Stimulated activated memory B cell treated with anti-CD40 and anti-IgM and Interleukin-4, amounts not matched to agents 10 μg/mL and 1 μg/mL and 100 μg/mL, for 72 hours (primary cell): ENCODE results near the gene ERC2.

ENCODE experiments used
- ATAC-seq: fragments of 150-1000 bp; cut with Tn5 transposase; 2 replicates; pipeline ENCODE4 v1.10.0; 2021
- H3K27ac Mint-ChIP-seq: one replicate; pipeline ENCODE4 v1.8.0; 2022; ENCODE audit warnings: mild to moderate bottlenecking, mixed read lengths
- H3K27me3 Mint-ChIP-seq: one replicate; pipeline ENCODE4 v1.8.0; 2022; ENCODE audit warnings: mixed read lengths
- H3K36me3 Mint-ChIP-seq: one replicate; pipeline ENCODE4 v1.8.0; 2022; ENCODE audit warnings: mixed read lengths
- H3K4me1 Mint-ChIP-seq: one replicate; pipeline ENCODE4 v1.8.0; 2022; ENCODE audit warnings: mixed read lengths
- H3K4me3 Mint-ChIP-seq: one replicate; pipeline ENCODE4 v1.8.0; 2022; ENCODE audit warnings: mild to moderate bottlenecking, moderate library complexity, mixed read lengths
- H3K9me3 Mint-ChIP-seq: one replicate; pipeline ENCODE4 v1.8.0; 2022; ENCODE audit warnings: mixed read lengths

The ERC2 gene

DNA sequence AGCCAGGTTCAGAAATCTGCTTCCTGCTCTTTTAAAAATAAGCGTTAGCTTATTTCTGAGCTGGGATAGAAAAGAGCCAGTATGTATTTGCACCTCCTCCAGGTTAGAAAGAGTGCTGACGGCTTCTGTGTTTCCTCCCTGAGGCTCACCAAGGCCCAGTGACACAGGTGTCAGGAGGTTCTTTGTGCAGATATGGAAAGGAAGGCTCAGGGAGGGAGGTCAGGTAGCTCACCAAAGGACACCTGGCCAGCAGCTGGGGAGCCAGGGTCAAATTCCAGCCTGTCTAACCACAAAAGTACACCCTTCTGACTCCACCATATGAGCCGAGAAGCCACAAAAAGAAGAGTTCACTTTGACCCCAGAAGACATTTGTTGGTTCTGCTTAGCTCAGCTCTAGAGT, 780.1 kb downstream of the ERC2 start:
- no peak overlapping the region for H3K27ac Mint-ChIP-seq
- H3K4me1 Mint-ChIP-seq = no peaks in the 10 kb centered on the region
- no peaks in the 10 kb centered on the region for H3K9me3 Mint-ChIP-seq
- ATAC-seq = no peak
- no peaks in the 10 kb centered on the region for H3K27me3 Mint-ChIP-seq
- no peaks in the 10 kb centered on the region for H3K36me3 Mint-ChIP-seq
- H3K4me3 Mint-ChIP-seq = no peak overlapping the region

DNA sequence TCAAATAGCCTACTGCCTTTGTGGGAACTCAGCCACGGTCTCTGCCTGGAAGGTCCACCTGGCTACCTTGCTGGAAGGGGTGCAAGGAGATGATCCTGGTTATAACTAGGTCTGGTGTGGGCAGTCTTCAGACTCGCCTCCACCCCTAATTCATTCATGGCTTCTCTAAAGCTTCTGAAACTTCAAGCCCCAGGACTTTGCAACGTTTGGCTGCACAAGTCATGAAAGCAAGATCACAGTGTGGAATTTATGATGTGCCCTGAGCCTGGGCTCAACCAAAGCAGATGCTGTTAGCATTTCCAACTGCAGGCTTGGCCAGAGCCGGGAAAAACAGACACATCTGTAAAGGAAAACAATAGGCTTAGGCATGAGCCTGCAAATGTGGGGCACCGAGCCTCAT, 780.7 kb downstream of the ERC2 start:
- Mint-ChIP-seq H3K27me3 (no peaks in the 10 kb centered on the region), H3K27ac (no peak overlapping the region), H3K9me3 (no peaks in the 10 kb centered on the region), H3K36me3 (no peaks in the 10 kb centered on the region), H3K4me3 (no peak overlapping the region), H3K4me1 (no peaks in the 10 kb centered on the region)
- ATAC-seq = no peak

DNA sequence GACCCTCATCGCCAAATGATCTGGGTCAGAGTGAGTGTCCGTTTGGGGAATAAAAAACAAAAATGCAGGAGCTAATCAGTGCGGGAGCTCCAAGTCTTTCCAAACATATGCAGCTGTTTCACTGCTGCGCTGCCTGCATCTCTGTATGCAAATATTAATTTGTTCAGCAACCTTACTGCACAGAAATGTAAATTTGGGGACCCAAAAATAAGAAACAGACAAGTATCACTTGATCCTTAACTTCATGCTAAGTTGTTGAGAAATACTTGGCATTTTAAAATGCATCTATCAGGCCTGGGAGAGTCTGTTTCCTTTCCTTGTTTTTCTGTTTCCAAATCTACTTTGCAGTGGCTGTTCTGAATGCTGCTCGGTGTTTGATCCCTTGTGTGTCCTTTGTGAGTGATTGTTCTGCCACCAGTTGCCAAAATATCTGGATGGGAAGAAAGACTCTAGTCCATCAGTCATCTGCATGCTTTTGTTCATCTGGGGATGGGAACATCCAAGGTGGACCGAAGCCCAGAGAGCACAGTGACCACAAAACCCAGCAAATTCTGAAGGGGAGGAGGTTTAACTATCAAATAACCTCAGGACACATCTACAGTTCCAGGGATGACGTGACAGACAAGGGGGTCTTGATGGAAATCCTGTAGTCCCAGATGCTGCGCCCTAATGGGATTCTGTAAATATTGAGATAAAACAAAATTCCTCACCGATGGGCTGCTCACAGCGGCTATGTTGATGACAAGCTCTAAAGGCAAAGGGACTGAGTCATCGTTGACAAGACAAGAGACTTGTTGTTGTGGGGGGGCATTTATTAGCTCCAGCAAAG, 781.6 kb downstream of the ERC2 start:
- Mint-ChIP-seq H3K4me3 (no peak overlapping the region), H3K27ac (no peak overlapping the region), H3K27me3 (no peaks in the 10 kb centered on the region), H3K4me1 (no peaks in the 10 kb centered on the region), H3K9me3 (no peaks in the 10 kb centered on the region), H3K36me3 (no peaks in the 10 kb centered on the region)
- no peak for ATAC-seq

DNA sequence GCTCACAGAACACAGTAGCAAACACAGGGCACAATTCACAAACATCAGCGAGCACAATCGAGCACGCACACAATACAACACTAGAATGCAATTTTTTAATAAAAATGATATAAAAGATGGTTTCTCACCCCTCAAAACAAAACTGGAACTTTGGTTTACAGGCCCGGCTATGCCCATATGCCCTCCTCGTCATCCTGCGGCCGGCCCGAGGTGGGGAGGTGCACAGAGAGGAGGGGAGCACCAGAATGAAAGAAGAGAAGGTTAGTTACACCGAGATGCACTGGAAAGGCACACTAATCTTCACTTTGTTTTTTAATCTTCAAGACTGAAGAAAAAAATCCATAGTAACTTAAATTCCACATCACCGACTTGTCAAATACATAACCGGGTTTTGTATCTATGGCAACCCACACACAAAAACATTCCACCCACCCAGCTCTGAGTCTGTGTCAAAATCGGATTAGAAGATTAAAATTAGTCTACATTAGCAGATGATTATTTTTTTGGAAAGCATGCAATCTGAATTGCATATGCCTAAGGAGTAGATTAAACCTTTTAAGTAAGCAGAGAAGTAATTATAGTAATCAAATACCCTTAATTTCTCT, 784.5 kb downstream of the ERC2 start:
- no peaks in the 10 kb centered on the region for H3K4me1 Mint-ChIP-seq
- H3K27ac Mint-ChIP-seq = no peak overlapping the region
- peaks cover 4% of the 10 kb centered on the region for H3K9me3 Mint-ChIP-seq
- no peak for ATAC-seq
- H3K36me3 Mint-ChIP-seq = no peaks in the 10 kb centered on the region
- peaks cover 7% of the 10 kb centered on the region for H3K27me3 Mint-ChIP-seq
- H3K4me3 Mint-ChIP-seq = no peak overlapping the region

DNA sequence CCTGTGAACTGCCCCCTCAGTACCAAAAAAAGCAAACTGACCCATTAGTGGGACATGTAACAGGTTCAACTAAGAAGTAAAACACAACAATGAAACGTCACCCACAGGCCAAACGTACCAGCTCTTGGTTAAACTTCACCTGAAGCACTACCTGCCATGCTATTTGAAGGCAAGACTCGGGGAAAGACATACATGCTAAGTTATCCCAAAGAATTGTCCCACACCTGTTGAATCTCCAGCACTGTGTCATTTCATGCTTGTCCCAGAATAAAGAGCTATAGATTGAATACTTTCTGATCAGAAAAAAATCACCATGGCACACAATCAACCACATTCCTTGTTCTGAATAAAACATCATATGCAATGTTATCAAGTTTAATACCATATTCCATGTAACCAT, 785.8 kb downstream of the ERC2 start:
- Mint-ChIP-seq H3K4me1 (no peaks in the 10 kb centered on the region), H3K4me3 (no peak overlapping the region), H3K36me3 (no peaks in the 10 kb centered on the region), H3K9me3 (peaks cover 5% of the 10 kb centered on the region), H3K27me3 (peaks cover 8% of the 10 kb centered on the region), H3K27ac (no peak overlapping the region)
- no peak for ATAC-seq

DNA sequence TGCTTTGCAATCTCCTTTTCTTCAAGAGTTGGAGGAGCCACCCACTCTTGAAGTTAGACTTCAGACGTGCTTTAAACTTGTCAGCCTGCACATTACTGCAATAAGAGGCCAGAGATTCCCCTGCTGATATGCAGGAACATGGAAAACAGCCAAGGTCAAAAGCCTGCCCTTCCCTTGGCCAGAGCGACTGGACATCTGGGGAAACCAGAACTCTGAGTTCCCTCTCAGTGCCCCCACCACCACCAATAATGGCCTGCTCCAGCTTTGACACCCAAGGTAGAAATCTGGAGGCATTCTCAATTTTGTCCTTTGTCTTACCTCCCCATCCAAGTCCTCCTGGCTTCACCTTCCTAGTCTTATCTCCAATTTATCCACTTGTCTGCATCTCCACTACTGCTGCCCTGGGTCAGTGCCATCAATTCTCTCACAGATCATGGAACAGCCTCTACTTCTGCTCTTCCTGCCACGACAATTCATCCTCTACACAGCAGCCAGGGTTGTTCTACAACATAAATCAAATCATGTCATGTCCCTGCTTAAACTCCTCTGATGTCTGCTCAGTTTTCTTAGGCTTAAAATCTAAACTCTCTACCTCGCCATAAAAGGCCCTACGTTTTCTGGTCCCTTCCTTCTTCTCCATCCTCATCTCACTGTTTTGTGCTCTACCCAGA, 789.6 kb downstream of the ERC2 start:
- Mint-ChIP-seq H3K4me1 (no peaks in the 10 kb centered on the region), H3K27me3 (peaks cover 8% of the 10 kb centered on the region), H3K36me3 (no peaks in the 10 kb centered on the region), H3K4me3 (no peak overlapping the region), H3K27ac (no peak overlapping the region), H3K9me3 (peaks cover 5% of the 10 kb centered on the region)
- ATAC-seq = no peak

DNA sequence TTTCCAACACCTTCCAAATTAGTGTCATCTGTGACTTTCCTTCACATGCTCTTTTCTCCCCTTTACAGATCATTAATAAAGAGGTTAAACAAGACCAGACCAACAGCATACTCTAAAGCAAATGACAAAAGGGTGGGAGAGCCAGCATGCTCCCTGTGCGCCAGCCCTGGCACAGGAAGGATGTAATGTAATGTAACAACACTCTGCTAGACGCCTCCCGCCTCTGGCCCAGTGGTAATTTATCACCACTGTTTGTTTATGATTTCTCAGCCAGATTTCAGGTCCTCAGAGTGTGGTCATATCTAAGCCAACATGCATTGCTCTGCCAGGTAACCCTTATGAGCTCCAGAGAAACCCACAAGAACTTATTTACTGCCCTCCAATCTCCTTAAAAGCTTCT, 791.6 kb downstream of the ERC2 start:
- H3K27ac Mint-ChIP-seq = no peak overlapping the region
- no peaks in the 10 kb centered on the region for H3K4me1 Mint-ChIP-seq
- H3K4me3 Mint-ChIP-seq = no peak overlapping the region
- no peaks in the 10 kb centered on the region for H3K36me3 Mint-ChIP-seq
- peaks cover 5% of the 10 kb centered on the region for H3K9me3 Mint-ChIP-seq
- ATAC-seq = no peak
- peaks cover 8% of the 10 kb centered on the region for H3K27me3 Mint-ChIP-seq

DNA sequence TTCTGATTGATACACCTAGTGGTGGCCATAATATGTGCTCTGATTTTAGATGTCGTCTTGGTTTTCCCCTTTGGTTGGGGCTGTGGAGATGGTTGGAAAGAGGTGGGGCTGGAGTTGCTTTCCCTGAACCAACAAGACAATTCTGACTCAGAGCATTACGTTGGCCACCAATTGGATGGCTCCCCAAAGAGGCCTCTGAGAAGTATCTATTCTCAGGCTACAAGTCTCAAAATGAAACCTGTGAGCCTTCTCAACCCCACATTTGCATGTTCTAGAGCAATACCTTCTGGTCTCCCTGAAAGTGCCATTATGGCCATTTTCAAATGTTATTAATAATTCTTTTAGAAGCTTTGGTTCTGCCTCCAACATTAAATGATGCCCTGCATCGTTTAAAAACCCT, 792.8 kb downstream of the ERC2 start:
- Mint-ChIP-seq H3K4me3 (no peak overlapping the region), H3K27ac (no peak overlapping the region), H3K9me3 (peaks cover 5% of the 10 kb centered on the region), H3K4me1 (no peaks in the 10 kb centered on the region), H3K27me3 (peaks cover 8% of the 10 kb centered on the region), H3K36me3 (no peaks in the 10 kb centered on the region)
- no peak for ATAC-seq

DNA sequence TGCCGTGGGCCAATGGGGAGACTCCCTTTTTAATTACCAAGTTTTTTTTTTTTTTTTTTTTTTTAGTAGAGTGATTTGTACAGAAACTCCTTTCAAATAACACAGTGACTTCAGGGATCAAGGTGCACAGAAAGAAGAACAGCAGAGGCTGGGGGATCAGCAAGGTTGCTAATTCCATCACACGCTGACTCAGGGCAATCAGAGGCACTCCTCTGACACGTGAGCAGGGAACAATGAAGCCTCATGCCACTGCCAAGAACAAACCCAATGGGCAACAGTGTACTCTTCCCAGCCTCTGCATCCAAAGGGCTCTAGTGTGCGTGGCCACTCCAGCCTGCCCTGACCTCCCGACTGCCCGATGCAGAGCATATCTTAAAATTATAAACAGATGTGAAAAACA, 794.5 kb downstream of the ERC2 start:
- Mint-ChIP-seq H3K4me3 (no peak overlapping the region), H3K9me3 (peaks cover under 1% of the 10 kb centered on the region), H3K4me1 (no peaks in the 10 kb centered on the region), H3K36me3 (no peaks in the 10 kb centered on the region), H3K27me3 (peaks cover under 1% of the 10 kb centered on the region), H3K27ac (no peak overlapping the region)
- ATAC-seq = no peak

DNA sequence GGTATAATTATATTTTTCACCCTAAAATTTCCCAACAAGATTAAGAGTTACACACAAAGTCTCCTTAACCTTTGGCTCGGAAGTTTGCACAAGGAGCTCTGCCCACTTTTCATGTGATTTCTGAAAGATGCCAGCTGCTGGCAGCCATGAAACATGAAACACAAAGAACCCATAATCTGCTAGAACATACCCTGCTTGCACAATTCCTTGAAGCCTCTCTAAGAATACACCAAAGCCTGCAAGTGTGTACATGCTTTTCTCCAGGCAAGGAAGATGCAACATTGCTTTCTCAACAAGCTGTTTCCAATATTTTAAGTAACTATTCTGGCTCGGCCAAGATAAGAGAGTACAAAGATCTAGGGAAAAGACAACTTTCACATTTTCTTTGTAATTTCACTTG, 799.1 kb downstream of the ERC2 start:
- Mint-ChIP-seq H3K4me1 (no peaks in the 10 kb centered on the region), H3K36me3 (no peaks in the 10 kb centered on the region), H3K9me3 (no peaks in the 10 kb centered on the region), H3K27me3 (no peaks in the 10 kb centered on the region), H3K27ac (no peak overlapping the region), H3K4me3 (no peak overlapping the region)
- ATAC-seq = no peak

DNA sequence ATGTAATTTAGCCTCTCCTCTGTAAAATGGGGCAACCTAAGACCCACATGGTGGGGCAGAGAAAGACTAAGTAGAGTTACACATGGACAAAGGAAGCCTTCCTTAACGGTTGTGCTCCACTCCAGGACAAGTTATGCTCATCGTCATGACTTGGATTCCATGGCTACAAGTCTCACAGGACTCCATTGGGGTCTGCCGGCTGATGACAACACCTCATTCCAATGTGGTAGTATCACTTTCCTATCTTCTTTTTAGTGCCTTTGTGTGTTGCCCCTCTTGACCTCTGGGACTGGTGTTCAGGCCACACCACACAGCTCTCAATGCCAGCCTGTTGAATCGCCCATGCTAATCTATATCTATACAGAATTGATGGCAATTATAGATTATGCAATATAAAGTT, 799.9 kb downstream of the ERC2 start:
- no peaks in the 10 kb centered on the region for H3K4me1 Mint-ChIP-seq
- no peak for ATAC-seq
- H3K36me3 Mint-ChIP-seq = no peaks in the 10 kb centered on the region

DNA sequence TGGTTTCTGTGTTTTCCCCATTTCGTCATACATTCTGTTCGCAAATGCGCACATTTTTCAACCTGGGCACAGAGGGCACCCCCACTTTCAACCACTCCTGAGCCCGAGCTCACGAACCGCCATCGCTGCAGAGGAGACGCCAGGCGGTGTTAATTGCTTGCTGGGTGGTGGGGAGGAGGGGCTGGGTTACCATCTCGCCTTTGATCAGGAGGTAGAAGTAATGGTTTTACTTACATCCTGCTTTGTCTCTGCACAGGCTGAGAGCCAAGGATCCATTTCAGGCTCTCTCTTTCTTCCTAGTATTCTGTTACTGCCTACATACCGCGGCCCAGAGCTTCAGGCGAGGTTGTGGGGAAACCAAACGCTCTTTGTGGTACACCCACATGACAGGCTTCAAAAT, 803.9 kb downstream of the ERC2 start:
- ATAC-seq = no peak
- Mint-ChIP-seq H3K4me3 (no peak overlapping the region), H3K9me3 (no peaks in the 10 kb centered on the region), H3K36me3 (no peaks in the 10 kb centered on the region), H3K27ac (no peak overlapping the region), H3K4me1 (no peaks in the 10 kb centered on the region), H3K27me3 (no peaks in the 10 kb centered on the region)

More for the DNA sequence above, 799.9 kb downstream of the ERC2 start:
- Mint-ChIP-seq H3K9me3 (no peaks in the 10 kb centered on the region), H3K4me3 (no peak overlapping the region), H3K27ac (no peak overlapping the region), H3K27me3 (no peaks in the 10 kb centered on the region)

DNA sequence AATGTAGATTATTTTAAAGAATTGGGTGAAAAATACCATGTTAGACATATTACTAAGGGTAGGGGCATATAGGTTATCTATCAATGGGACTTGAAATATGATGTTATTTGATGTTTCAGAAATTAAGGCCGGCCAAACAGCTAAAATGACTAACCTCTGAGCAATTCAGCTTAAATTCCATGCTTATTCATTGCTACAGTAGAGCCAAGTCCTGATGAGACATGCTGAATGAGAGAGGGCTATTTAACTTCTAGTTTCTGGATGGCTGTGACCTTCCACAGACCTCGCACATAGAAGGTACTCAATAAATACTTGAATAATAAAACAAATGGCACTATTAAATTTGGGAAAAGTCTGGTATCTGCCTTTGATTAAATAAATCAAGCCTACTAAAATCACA, 805.6 kb downstream of the ERC2 start:
- no peak overlapping the region for H3K27ac Mint-ChIP-seq
- no peaks in the 10 kb centered on the region for H3K9me3 Mint-ChIP-seq
- no peaks in the 10 kb centered on the region for H3K4me1 Mint-ChIP-seq
- no peaks in the 10 kb centered on the region for H3K27me3 Mint-ChIP-seq
- no peaks in the 10 kb centered on the region for H3K36me3 Mint-ChIP-seq
- ATAC-seq = no peak
- H3K4me3 Mint-ChIP-seq = no peak overlapping the region

DNA sequence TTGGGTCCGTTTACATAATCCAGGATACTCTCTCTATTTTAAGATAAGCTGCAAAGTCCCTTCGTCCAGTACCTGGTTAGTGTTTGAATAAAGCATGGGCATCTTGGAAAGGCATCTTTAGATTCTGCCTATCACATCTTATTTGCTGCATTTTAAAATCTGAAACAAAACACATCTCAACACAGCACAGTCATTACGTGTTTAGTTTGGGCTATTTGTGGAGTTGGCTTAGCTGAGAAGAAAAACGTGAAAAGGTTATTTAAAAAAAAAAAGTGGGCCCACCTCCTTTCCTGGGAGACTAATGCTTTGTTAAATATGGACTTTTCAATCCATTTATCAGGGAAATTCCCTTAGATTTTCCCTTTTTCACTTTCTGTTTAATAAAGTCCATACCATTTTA, 806.7 kb downstream of the ERC2 start:
- ATAC-seq = no peak
- H3K27me3 Mint-ChIP-seq = no peaks in the 10 kb centered on the region
- H3K27ac Mint-ChIP-seq = no peak overlapping the region
- no peaks in the 10 kb centered on the region for H3K4me1 Mint-ChIP-seq
- no peak overlapping the region for H3K4me3 Mint-ChIP-seq
- H3K9me3 Mint-ChIP-seq = no peaks in the 10 kb centered on the region
- H3K36me3 Mint-ChIP-seq = no peaks in the 10 kb centered on the region

DNA sequence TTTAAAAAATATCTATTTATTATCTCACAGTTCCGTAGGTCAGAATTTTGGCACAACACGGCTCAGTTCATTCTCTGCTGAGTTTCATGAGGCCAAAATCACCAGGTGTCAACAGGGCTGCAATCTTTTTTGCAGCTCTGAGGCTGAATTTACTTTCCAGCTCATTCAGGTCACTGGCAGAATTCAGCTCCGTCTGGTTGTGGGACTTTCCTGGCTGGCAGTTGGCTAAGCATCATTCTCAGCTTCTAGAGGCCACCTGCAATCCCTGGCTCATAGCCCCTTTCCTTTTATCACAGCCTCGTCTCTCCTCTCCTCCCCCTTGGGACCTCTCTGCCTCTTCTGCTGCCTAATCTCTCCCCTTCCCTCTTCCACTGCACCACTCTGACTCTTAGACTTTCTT, 807.1 kb downstream of the ERC2 start:
- Mint-ChIP-seq H3K9me3 (no peaks in the 10 kb centered on the region), H3K36me3 (no peaks in the 10 kb centered on the region), H3K27me3 (no peaks in the 10 kb centered on the region), H3K27ac (no peak overlapping the region), H3K4me3 (no peak overlapping the region), H3K4me1 (no peaks in the 10 kb centered on the region)
- ATAC-seq = no peak

DNA sequence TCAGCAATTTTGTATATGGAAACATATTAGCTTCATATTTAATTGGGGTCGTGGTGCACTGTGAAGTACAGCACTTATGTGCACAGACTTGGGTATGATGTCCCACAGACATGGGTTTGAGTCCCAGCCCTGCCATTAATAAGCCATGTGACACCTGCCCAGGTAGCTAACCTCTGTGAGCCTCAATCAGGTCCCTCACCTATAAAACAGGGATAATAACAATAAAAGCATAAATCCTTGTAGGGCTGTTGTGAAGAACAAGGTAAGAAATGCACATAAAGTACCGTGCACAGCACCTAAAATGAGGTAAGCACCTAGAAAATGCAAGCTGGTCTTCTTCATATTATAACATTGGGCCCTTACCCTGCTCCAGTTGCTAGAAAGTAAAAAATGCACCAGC, 807.6 kb downstream of the ERC2 start:
- H3K4me1 Mint-ChIP-seq = no peaks in the 10 kb centered on the region
- no peak for ATAC-seq

More for the DNA sequence above, 807.6 kb downstream of the ERC2 start:
- no peaks in the 10 kb centered on the region for H3K36me3 Mint-ChIP-seq
- H3K4me3 Mint-ChIP-seq = no peak overlapping the region
- H3K9me3 Mint-ChIP-seq = no peaks in the 10 kb centered on the region
- no peak overlapping the region for H3K27ac Mint-ChIP-seq
- H3K27me3 Mint-ChIP-seq = no peaks in the 10 kb centered on the region
